H1 (cell line): ENCODE results near the gene ZBTB48. TPM values are rescaled to one million over a fixed set of nuclear protein-coding genes. Genes with fewer than 3 reads are reported as not detected.
A peak's percentile ranks its signal among the peaks of the same experiment; 100 is the strongest.

Source experiments
- CTCF ChIA-PET: fragments of 300-600 bp; sonication (Branson Sonifier 250); formaldehyde crosslinking; loops from one replicate; lab custom pipeline; 2021; ENCODE audit not compliant: partially characterized antibody; lab: Charles Lee
- POLR2A ChIA-PET: fragments of 300-600 bp; sonication (Branson Sonifier 250); formaldehyde crosslinking; loops from one replicate; lab custom pipeline; 2021; ENCODE audit warnings: inconsistent platforms; ENCODE audit not compliant: partially characterized antibody; lab: Charles Lee
- DNase-seq, 2 experiments: peaks; one replicate each; pipeline versions ENCODE4 v3.0.0 to v3.0.0-alpha.2; 2010 to 2022; ENCODE audit warnings: low spot score in 2 of 2, low read depth in 1 of 2, mixed read lengths in 1 of 2
- FAIRE-seq: peaks from 2 replicates; lab custom pipeline; 2011; peaks lifted over from hg19 to GRCh38; lab: Jason Lieb, UNC
- H2AFZ ChIP-seq: 2 replicates; pipeline ENCODE4 v1.8.1; 2012; ENCODE audit warnings: low read length, inconsistent platforms
- H2AK5ac ChIP-seq: 2 replicates; pipeline ENCODE4 v1.6.1; 2013; ENCODE audit warnings: low read depth, low read length
- H2BK120ac ChIP-seq: replicated peaks from 2 replicates; pipeline ENCODE3; 2013; ENCODE audit warnings: low read depth, low read length, inconsistent platforms
- H2BK12ac ChIP-seq: 2 replicates; pipeline ENCODE4 v1.6.1; 2013; ENCODE audit warnings: low read depth, low read length
- H2BK15ac ChIP-seq: 2 replicates; pipeline ENCODE4 v1.6.1; 2013; ENCODE audit warnings: low read length
- H2BK20ac ChIP-seq: 2 replicates; pipeline ENCODE4 v1.6.1; 2013; ENCODE audit warnings: low read length
- H2BK5ac ChIP-seq: 2 replicates; pipeline ENCODE4 v1.6.1; 2013; ENCODE audit warnings: low read depth, low read length
- H3K14ac ChIP-seq: 2 replicates; pipeline ENCODE4 v1.6.1; 2013; ENCODE audit warnings: inconsistent platforms; ENCODE audit not compliant: insufficient read length
- H3K18ac ChIP-seq: 2 replicates; pipeline ENCODE4 v1.6.1; 2013; ENCODE audit warnings: low read length; ENCODE audit errors: extremely low read depth
- H3K23ac ChIP-seq: 2 replicates; pipeline ENCODE4 v1.6.1; 2013; ENCODE audit warnings: inconsistent platforms; ENCODE audit not compliant: insufficient read length
- H3K23me2 ChIP-seq: 2 replicates; pipeline ENCODE4 v1.6.1; 2013; ENCODE audit warnings: low read depth, low read length
- H3K27ac ChIP-seq: 2 replicates; pipeline ENCODE4 v1.6.1; 2011; ENCODE audit warnings: low read depth, low read length, inconsistent platforms
- H3K27me3 ChIP-seq, 4 experiments: replicated peaks in 1 of 4; 1 replicate in 1 of 4; 2 replicates in 3 of 4; pipeline versions ENCODE4 v1.6.1 to v1.8.1; 2011 to 2013; ENCODE audit warnings: low read length in 3 of 4, mild to moderate bottlenecking in 3 of 4, inconsistent platforms in 2 of 4, mixed read lengths in 2 of 4, moderate library complexity in 1 of 4; ENCODE audit not compliant: control insufficient read depth in 3 of 4, insufficient read depth in 3 of 4; ENCODE audit errors: extremely low read depth in 1 of 4
- H3K36me3 ChIP-seq, 4 experiments: 2 replicates each; pipeline versions ENCODE4 v1.6.1 to v1.8.1; 2011 to 2013; ENCODE audit warnings: mild to moderate bottlenecking in 4 of 4, low read length in 3 of 4, moderate library complexity in 2 of 4, control low read depth in 1 of 4, inconsistent platforms in 1 of 4; ENCODE audit not compliant: insufficient read depth in 4 of 4, control insufficient read depth in 2 of 4
- H3K4ac ChIP-seq: replicated peaks from 2 replicates; pipeline ENCODE3; 2013; ENCODE audit warnings: low read length, low read depth, mixed read lengths, inconsistent platforms; ENCODE audit not compliant: insufficient read length
- H3K4me1 ChIP-seq, 4 experiments: replicated peaks in 1 of 4; 1 replicate in 1 of 4; 2 replicates in 3 of 4; pipeline versions ENCODE4 v1.6.1 to v1.8.1; 2011 to 2013; ENCODE audit warnings: low read length in 3 of 4, inconsistent platforms in 2 of 4, mixed read lengths in 1 of 4; ENCODE audit not compliant: insufficient read depth in 4 of 4, control insufficient read depth in 3 of 4
- H3K4me2 ChIP-seq, 2 experiments: 2 replicates each; pipeline versions ENCODE4 v1.6.1 to v1.8.1; 2011 to 2013; ENCODE audit warnings: low read depth in 2 of 2, low read length in 2 of 2, control low read depth in 1 of 2, inconsistent platforms in 1 of 2, mild to moderate bottlenecking in 1 of 2; ENCODE audit not compliant: insufficient read depth in 1 of 2
- H3K4me3 ChIP-seq, 4 experiments: fragments of 200-600, 300-600 bp in 1 of 4; sonication (generic), shearing (Covaris generic), sonication (Bioruptor Twin) in 1 of 4; 2 replicates each; pipeline versions ENCODE4 v1.5.1 to v1.8.1; 2011 to 2016; ENCODE audit warnings: low read length in 4 of 4, low read depth in 3 of 4, control low read depth in 2 of 4, inconsistent platforms in 2 of 4, mild to moderate bottlenecking in 2 of 4, mixed read lengths in 1 of 4, moderate library complexity in 1 of 4; ENCODE audit not compliant: insufficient read depth in 2 of 4; ENCODE audit errors: extremely low read depth in 1 of 4
- H3K56ac ChIP-seq: replicated peaks from 2 replicates; pipeline ENCODE3; 2013; ENCODE audit warnings: low read depth, mild to moderate bottlenecking, mixed read lengths, low read length, inconsistent platforms; ENCODE audit not compliant: insufficient read length
- H3K79me1 ChIP-seq: 2 replicates; pipeline ENCODE4 v1.6.1; 2013; ENCODE audit warnings: low read depth, low read length, control low read depth
- H3K79me2 ChIP-seq, 2 experiments: 2 replicates each; pipeline versions ENCODE4 v1.6.1 to v1.8.1; 2012 to 2013; ENCODE audit warnings: low read length in 2 of 2, mild to moderate bottlenecking in 2 of 2, inconsistent platforms in 1 of 2; ENCODE audit not compliant: insufficient read depth in 2 of 2, control insufficient read depth in 1 of 2
- H3K9ac ChIP-seq, 4 experiments: replicated peaks in 1 of 4; 1 replicate in 1 of 4; 2 replicates in 3 of 4; pipeline versions ENCODE4 v1.6.1 to v1.8.1; 2011 to 2013; ENCODE audit warnings: low read depth in 3 of 4, low read length in 3 of 4, control low read depth in 2 of 4, mild to moderate bottlenecking in 2 of 4, moderate library complexity in 2 of 4, inconsistent platforms in 1 of 4; ENCODE audit errors: extremely low read depth in 1 of 4
- H3K9me3 ChIP-seq, 2 experiments: 2 replicates each; pipeline versions ENCODE4 v1.6.1 to v1.8.1; 2012 to 2013; ENCODE audit warnings: mild to moderate bottlenecking in 2 of 2, moderate library complexity in 2 of 2, control low read depth in 1 of 2, inconsistent platforms in 1 of 2, low read depth in 1 of 2, low read length in 1 of 2, mixed read lengths in 1 of 2; ENCODE audit not compliant: insufficient read depth in 2 of 2
- H4K20me1 ChIP-seq, 2 experiments: replicated peaks in 1 of 2; 2 replicates each; pipeline versions ENCODE3 to v1.8.1; 2011 to 2013; ENCODE audit warnings: inconsistent platforms in 2 of 2, low read length in 2 of 2, mild to moderate bottlenecking in 1 of 2; ENCODE audit not compliant: insufficient read depth in 2 of 2, control insufficient read depth in 1 of 2
- H4K5ac ChIP-seq: 2 replicates; pipeline ENCODE4 v1.6.1; 2013; ENCODE audit warnings: low read length, low read depth, mixed read lengths, inconsistent platforms; ENCODE audit not compliant: insufficient read length
- H4K8ac ChIP-seq: 2 replicates; pipeline ENCODE4 v1.8.0; 2013; ENCODE audit warnings: mild to moderate bottlenecking, moderate library complexity, low read length, inconsistent platforms; ENCODE audit not compliant: insufficient read depth; ENCODE audit errors: extremely low read depth
- H4K91ac ChIP-seq: replicated peaks from 2 replicates; pipeline ENCODE3; 2013; ENCODE audit warnings: low read length, mixed read lengths, inconsistent platforms; ENCODE audit not compliant: insufficient read length
- BACH1 ChIP-seq: IDR thresholded peaks from 2 replicates; pipeline ENCODE4 v1.6.1; 2012; ENCODE audit warnings: low read length, improper control_type of control experiment
- CTCF ChIP-seq, 3 experiments: IDR thresholded peaks; 1 replicate in 2 of 3; 2 replicates in 1 of 3; pipeline versions ENCODE4 v1.5.1 to v1.6.1; 2011; ENCODE audit warnings: low read length in 3 of 3, mild to moderate bottlenecking in 3 of 3, inconsistent platforms in 2 of 3, low read depth in 1 of 3, moderate library complexity in 1 of 3; ENCODE audit not compliant: insufficient read depth in 1 of 3; ENCODE audit errors: control extremely low read depth in 1 of 3
- KDM4A ChIP-seq: IDR thresholded peaks from one replicate; pipeline ENCODE4 v1.7.1; 2012; ENCODE audit warnings: low read depth, mild to moderate bottlenecking, moderate library complexity, low read length, inconsistent platforms; ENCODE audit not compliant: severe bottlenecking
- SP4 ChIP-seq: IDR thresholded peaks from 2 replicates; pipeline ENCODE4 v1.6.1; 2012; ENCODE audit warnings: low read length, inconsistent platforms
- TCF12 ChIP-seq: IDR thresholded peaks from 2 replicates; pipeline ENCODE4 v1.6.1; 2011; ENCODE audit warnings: low read depth, mild to moderate bottlenecking, low read length
- YY1 ChIP-seq: IDR thresholded peaks from 2 replicates; pipeline ENCODE4 v1.6.1; 2011; ENCODE audit warnings: low read depth, mild to moderate bottlenecking, low read length
- WGBS, 2 experiments: shearing (Covaris generic) in 1 of 2; methylation state at CpG; one replicate each; pipeline versions ENCODE4 v1.1.6 to v1.1.7; 2013 to 2015; ENCODE audit warnings: low lambda C conversion rate in 2 of 2, mixed read lengths in 2 of 2, inconsistent platforms in 1 of 2, low coverage in 1 of 2, missing lambda C conversion rate in 1 of 2; ENCODE audit not compliant: insufficient replicate concordance in 2 of 2, insufficient coverage in 1 of 2, insufficient read length in 1 of 2; ENCODE audit errors: extremely low coverage in 1 of 2, missing lambda C conversion rate in 1 of 2; 5-methylcytosine and 5-hydroxymethylcytosine counted together
- polyA plus RNA-seq, 7 experiments: library from polyadenylated mRNA; depleted of rRNA in 3 of 7; stranded (reverse) in 5 of 7; unstranded in 2 of 7; fragments of >200 nt in 5 of 7; fragments of 200-250 nt in 2 of 7; gene quantifications; 1 replicate in 5 of 7; 2 replicates in 1 of 7; 4 replicates in 1 of 7; pipeline versions ENCODE4 v1.2.1 to v1.2.3, GENCODE V29; 2011 to 2013; ENCODE audit warnings: missing spikeins in 2 of 7, mixed read lengths in 2 of 7
- total RNA-seq: library from RNA; stranded (reverse); fragmentation: NEBNext Ultra II Directional; extraction: Animal tissue kit (Norgen Biotek cat#: 25700); gene quantifications from 2 replicates; pipeline ENCODE4 v1.2.1, GENCODE V29; 2021
- TF ChIP-seq, protein P1 (sequence below): IDR thresholded peaks from 2 replicates; pipeline ENCODE4 v1.6.1; 2012; ENCODE audit warnings: inconsistent platforms
- TF ChIP-seq, protein P2 (sequence below): IDR thresholded peaks from 2 replicates; pipeline ENCODE4 v1.6.1; 2012; ENCODE audit warnings: inconsistent platforms

The ZBTB48 gene
- total and polyA plus RNA-seq, 2 of the 8 experiments (the other 6 are each of a cell fraction or from before 2014, with no cell fraction given): 28.2 to 28.8 TPM

DNA sequence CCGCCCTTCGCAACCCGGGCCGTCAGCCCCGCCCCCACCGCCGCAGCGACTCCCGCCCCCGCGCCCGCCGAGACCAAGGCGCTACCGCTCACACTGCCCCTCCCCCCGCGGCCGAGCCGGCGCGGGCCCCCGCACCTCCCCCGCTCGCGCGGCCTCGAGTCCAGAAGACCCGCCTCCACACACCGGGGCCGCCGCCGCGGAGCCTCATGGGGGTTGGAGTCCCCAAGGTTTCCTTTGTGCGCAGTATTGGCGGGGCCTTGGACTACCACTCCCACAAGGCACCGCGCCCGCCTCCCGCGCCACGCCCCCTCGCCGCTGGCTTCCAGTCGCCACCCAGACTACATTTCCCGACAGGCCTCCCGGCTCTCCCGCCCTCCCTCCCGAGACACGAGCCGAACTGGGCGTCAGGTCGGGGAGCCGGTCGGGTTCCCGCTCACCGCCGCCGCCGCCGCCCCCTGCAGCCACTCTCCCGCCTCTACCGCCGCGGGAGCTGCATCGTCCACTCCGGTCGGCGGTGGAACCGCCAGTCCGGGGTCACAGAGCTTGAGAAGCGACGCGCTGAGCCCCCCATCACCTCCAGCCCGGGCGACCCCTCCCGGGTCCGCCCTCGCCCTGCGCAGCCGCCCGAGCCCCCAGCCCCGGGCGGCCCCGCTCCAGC lies 33.7 kb downstream of the ZBTB48 start, which contains the start of gene PHF13:
PHF13 (plus strand) TSS at position 371 of the 658 bp plus-strand sequence. CDS start 336 bp downstream, outside the sequence.
- H3K79me2 ChIP-seq: peaks cover 12 to 34% of the 10 kb centered on the region in 2 experiments
- 0 out of 2 replicates have a peak within 1 kb of the TSS, but pooled peaks have one; percentile 75 for H2BK15ac ChIP-seq
- TF ChIP-seq TCF12 (no peak), KDM4A (peak; percentile 76), YY1 (0 out of 2 replicates have a peak, but pooled peaks have one; percentile 26), BACH1 (peak; percentile 53; the same call in 1 of the 2 replicates), CTCF (IDR thresholded peaks at IDR 0.05; ENCODE audit: control extremely low read depth in 1 of 3, insufficient read depth in 1 of 3, low read depth in 1 of 3, low read length in 3 of 3) (0 out of 4 replicates have a peak, but pooled peaks of 1 of the 3 experiments have one; percentile 3), SP4 (no peak)
- TF ChIP-seq, protein P1, sequence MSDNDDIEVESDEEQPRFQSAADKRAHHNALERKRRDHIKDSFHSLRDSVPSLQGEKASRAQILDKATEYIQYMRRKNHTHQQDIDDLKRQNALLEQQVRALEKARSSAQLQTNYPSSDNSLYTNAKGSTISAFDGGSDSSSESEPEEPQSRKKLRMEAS: peak; percentile 52
- TF ChIP-seq, protein P2, sequence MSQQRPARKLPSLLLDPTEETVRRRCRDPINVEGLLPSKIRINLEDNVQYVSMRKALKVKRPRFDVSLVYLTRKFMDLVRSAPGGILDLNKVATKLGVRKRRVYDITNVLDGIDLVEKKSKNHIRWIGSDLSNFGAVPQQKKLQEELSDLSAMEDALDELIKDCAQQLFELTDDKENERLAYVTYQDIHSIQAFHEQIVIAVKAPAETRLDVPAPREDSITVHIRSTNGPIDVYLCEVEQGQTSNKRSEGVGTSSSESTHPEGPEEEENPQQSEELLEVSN: peak; percentile 51

More for the DNA sequence above, 33.7 kb downstream of the ZBTB48 start, which contains the start of gene PHF13:
- peaks cover 0 to 16% (median 4%) of the 10 kb centered on the region in 4 experiments; a peak in 6 of 8 replicates for H3K36me3 ChIP-seq
- no peaks in the 10 kb centered on the region for H3K9me3 ChIP-seq
- peak within 1 kb of the TSS; percentile 82; the same call in 1 of the 2 replicates for H2AFZ ChIP-seq
- H2AK5ac ChIP-seq: no peak within 1 kb of the TSS
- H4K5ac ChIP-seq: peak within 1 kb of the TSS; percentile 66
- H3K23ac ChIP-seq: no peak within 1 kb of the TSS
- 0% methylated on average over 7 of the region's 84 CpGs; no CpG with 5 or more reads in 1 of the 2 experiments for WGBS, 2 experiments
- no peak within 1 kb of the TSS for H2BK20ac ChIP-seq
- peaks cover 7 to 15% of the 10 kb centered on the region in 2 experiments for H4K20me1 ChIP-seq
- peak within 1 kb of the TSS; percentile 81 for H4K8ac ChIP-seq
- H3K27me3 ChIP-seq: no peaks in the 10 kb centered on the region
- CTCF ChIA-PET: interaction anchor here (0.6 to 0.8 kb wide), 2 partner anchors 13 to 18 kb away, joined by 3 to 4 read pairs; no protein-coding TSS in a partner anchor
- POLR2A ChIA-PET: interaction anchor here (1.2 to 1.3 kb wide), 2 partner anchors 10 kb away, joined by 9 to 20 read pairs; partner anchors contain the start of genes KLHL21 and THAP3
- H3K23me2 ChIP-seq: peaks cover 8% of the 10 kb centered on the region; the same call in 1 of the 2 replicates
- H3K4me1 ChIP-seq: peaks cover 0 to 2% (median 0%) of the 10 kb centered on the region in 4 experiments; a peak in 1 of 7 replicates
- no peak for FAIRE-seq
- H2BK120ac ChIP-seq: no peak within 1 kb of the TSS
- H3K56ac ChIP-seq: no peak within 1 kb of the TSS
- H3K9ac ChIP-seq: peak within 1 kb of the TSS; percentile 54 to 78 (median 70)
- DNase-seq: peak; percentile 98 to 99
- no peak within 1 kb of the TSS for H2BK12ac ChIP-seq
- no peak within 1 kb of the TSS for H3K14ac ChIP-seq
- H3K18ac ChIP-seq: no peak within 1 kb of the TSS; the same call in 1 of the 2 replicates
- H3K4ac ChIP-seq: no peak within 1 kb of the TSS
- peak within 1 kb of the TSS; percentile 79 to 100 for H3K4me2 ChIP-seq
- peak within 1 kb of the TSS; percentile 81; the same call in 1 of the 2 replicates for H3K27ac ChIP-seq
- peak within 1 kb of the TSS; percentile 78; the same call in 1 of the 2 replicates for H2BK5ac ChIP-seq
- peak within 1 kb of the TSS; percentile 76 to 100 (median 86) for H3K4me3 ChIP-seq
- H3K79me1 ChIP-seq: peaks cover 5% of the 10 kb centered on the region
- no peak within 1 kb of the TSS for H4K91ac ChIP-seq
